ENCODE data around the gene HELZ2.

The HELZ2 gene

DNA sequence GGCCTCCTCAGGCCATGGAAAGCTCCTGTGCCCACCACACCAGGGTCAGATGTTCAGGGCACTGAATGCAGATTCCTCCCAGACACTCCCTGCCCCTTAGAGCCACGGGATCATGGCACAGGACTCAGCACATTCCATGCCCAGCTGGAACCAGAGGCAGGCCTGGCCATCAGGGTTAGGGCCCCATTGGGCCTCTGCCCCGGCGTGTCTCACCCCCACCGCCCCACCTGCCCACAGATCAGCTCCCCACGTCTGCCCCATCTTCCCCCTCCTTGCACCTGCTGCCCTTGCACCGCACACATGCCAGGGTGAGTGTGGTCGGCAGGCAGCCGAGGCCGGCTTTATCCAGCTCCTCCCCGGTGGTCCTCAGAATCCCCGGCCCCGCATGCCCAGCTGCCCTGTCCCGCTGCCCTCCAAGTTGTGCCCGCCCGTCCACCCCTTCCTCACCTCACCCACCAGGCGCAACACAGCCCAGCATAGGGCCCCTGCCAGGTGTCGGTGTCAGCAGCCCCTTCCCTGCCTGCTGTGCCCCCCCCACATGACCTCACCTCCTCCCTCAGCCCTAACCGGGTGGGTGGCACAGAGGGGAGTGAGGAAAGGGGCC, 24.3 kb downstream of the HELZ2 start:
- DNase-seq, result no peak

DNA sequence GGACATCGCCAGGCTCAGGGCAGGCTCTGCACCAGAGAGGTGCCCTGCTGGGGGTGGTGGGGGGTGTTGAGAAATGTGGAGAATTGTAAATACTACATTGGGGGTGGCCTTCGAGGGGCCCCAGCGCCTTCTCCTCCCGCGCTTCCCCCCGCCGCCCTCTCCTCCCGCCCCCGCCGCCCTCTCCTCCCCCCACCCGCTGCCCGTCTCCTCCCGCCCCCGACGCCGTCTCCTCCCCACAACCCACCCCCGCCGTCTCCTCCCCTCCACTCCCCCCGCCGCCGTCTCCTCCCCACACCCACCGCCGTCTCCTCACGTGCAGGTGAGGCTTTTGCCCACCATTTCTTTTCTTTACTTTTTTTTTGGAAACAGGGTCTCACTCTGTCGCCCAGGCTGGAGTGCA, 25.0 kb downstream of the HELZ2 start:
- DNase-seq, result no peak

DNA sequence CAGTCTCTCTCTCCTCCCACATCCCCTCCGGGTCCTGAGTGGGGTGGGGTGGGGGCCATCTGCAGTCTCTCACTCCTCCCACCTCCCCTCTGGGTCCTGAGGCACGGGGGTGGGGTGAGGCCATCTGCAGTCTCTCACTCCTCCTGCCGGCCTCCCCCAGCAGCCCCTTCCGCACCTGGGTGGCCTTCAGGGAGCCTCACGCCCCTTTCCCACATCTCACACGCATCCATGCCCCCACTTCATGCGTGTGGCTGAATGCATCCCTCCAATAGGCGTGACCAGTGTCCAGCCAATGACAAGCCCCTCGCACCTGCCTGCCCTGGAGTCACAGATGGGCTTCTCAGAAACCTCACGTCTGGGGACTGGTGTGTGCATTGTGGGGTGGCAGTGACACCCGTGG, 25.5 kb downstream of the HELZ2 start:
- DNase-seq, result no peak

DNA sequence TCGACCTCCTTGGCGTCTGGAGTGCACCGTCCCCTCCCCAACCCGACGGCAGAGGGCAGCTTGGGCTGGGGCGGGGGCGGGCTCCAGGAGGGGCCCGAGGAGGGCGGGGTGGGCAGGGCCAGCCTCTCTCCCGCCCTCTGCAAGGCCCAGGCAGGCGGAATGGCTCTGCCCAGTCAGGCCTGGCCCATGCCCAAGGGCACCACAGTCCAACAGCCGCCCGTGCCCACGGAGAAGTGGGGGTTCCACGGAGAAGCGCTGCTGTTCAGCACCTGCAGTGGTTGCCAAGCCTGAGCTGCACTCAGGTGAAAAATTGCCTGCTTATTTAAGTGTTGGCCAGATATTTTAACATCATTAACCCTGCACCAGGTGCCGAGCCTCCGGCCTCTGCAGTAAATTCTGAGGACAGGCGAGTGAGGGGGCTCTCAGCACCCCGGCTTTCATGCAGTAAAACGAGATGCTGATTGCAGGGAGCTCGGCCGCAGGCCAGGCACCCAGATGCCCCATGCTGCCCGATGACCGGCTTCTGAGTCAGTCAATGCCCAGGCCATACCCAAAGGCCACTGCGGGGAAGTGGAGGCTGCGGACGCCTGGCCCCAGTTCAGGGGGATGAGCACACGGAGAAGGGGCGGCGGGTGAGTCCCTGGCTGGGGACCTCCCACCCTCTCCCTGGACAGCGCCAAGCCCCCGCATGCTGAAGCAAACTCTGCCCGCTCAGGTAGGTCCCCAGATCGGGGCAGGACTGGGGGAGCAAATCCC, 26.1 kb downstream of the HELZ2 start, which contains the start of gene SRMS:
Gene SRMS, minus strand, starts transcription at position 25 of the 756 bp plus-strand sequence. CDS start 286 bp downstream, outside the sequence.
- no peak for DNase-seq

DNA sequence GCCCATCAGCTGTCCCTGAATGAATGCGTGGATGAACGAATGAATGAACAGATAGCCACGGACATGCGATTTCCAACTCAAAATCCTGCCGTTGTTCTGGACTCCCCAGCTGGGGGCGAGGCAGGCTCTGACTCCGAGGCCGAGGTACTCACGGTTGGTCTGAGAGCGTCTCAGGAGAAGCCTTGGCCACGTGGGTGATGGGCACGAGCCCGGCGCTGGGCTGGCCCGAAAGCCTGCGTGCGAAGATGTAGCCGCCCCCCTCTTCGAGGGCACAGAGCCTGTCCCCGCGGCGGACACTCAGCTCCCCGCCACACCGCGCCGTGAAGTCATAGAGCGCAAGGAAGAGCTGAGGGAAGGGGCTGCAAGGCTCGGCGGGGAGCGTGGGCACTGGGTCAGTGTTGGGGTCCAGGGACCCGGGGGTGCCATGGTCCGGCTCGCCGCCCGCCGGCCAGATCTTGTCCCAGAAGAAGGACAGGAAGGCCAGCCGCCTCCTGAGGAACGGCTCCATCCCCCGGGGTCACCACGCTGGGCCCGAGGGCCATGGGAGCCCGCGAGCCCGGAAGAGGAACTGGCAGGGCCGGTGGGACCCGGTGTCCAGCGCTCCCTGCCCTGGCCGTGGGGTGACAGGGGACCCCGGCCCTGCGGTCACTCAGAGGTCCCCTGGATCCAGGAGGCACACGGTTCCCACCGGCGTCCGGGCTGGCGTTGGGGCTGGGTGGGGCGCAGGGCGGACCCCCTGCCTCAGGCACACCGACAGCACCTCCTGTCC, 26.9 kb downstream of the HELZ2 start:
- DNase-seq, result no peak

DNA sequence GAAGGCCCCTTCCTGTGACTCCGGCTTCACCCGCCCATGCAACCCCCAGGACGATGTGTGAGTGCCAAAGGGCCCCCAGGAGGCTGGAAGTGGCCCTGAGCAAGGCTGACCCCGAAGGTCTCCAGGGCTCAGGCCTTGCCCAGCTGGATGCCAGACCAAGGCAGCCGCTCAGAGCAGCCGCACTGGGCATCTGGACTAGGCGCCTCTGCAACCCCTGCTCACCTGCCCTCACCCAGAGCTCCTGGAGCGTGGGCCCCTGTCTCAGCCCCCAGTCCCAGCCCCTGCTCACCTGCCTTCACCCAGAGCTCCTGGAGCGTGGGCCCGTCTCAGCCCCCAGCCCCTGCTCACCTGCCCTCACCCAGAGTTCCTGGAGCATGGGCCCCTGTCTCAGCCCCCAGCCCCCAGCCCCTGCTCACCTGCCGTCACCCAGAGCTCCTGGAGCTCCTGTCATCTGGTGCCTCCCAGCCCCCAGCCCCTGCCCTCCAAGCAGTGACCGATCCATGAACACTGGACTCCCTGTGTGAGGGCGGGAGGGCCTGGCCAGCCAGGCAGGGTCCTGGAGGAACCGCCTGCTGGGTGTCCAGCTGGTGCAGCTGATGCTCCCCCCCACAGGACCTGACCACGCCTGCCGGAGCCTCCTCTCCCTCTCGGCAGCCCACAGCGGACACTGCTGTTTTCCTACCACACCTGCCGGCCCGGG, 27.6 kb downstream of the HELZ2 start:
- no peak for DNase-seq

DNA sequence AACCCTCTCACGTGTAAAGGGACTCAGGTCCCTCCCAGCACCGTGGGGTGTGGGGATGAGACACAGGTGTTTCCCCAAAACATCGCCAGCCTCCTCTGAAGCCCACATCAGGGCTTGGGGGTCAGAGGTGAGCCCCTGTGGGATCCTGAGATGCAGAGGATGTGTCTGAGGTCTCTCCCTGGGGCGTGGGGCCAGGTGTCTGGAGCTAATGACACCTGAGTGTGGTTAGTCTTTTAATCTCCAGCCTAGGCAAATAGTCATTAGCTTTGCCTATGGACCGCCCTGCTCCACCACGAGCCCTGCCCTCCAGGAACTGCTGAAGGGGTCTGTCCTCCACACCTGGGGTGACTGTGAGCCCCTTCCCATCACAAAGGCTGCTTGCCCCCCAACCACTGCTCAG, 28.2 kb downstream of the HELZ2 start:
- DNase-seq, result no peak

DNA sequence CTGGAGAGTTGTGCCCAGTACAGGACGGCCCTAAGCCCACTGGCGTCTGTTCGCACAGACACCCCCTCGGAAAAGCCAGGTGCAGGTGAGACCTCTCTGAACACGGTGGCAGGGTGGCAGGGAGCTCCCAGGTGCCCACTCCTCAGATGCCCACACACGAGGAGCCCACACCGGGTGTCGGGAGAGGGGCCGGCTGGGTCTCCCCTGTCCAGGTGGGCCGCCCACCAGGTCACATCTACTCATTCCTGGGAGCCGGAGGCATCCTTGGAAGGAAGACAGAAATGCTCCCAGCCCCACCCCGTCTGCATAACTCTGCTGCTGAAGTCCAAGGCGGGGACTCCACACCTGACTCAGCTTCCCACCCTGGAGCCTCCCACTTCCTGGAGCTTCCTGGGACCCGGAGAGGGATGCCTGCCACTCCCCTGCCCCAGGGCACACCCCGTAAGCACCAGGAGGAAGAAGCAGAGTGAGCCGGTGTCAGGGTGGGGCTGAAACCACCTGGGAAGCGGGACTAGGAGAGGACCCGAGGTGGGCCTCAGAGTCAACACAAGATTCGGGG, 29.0 kb downstream of the HELZ2 start:
- no peak for DNase-seq

DNA sequence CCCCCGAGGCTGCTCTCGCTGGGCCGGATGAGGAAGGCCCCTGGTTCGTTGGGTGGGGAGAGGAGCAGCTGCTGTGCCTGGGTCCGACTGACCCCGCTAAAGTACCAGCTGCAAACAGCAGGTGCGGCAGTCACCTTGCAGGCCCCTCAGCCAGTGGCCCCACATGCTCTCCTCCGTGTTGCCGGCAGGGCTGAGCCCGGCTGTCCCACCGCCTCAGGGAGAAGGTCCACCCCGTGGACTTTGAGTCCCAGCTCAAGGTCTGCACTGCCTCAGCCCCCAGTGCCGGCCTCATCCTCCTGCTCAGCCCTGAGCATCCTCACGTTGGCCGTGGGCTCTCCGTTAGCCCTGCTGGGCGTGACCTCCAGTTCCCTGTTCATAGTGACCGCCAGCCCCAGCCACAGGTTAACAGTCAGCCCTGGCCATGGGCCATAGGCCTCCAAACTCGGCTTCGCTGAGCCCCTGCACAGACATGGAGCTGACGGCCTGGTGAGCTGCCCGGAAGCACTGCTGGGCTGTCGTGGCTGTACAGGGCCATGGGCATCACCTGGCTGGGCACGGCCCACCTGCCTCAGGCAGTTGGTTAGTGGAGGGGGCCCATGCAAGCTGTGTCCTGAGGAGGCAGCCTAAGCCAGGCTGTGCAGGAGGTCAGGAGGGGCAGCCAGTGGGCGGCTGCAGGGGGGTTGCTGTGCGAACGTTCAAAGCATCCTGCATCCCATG, 29.6 kb downstream of the HELZ2 start:
- no peak for DNase-seq

DNA sequence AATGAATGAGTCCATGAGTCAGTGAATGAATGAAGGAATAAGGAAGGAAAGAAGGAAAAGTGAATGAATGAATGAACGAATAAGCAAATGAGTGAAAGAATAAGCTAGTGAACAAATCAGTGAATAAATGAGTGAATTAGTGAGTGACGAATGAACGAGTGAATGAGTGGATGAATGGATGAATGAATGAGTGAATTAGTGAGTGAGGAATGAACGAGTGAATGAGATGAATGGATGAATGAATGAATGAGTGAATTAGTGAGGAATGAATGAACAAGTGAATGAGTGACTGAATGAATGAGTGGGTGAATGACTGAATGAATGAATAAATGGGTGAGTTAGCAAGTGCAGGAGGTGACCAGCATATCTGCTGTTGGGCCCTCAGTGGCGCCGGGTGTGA, 30.3 kb downstream of the HELZ2 start:
- DNase-seq, result no peak

DNA sequence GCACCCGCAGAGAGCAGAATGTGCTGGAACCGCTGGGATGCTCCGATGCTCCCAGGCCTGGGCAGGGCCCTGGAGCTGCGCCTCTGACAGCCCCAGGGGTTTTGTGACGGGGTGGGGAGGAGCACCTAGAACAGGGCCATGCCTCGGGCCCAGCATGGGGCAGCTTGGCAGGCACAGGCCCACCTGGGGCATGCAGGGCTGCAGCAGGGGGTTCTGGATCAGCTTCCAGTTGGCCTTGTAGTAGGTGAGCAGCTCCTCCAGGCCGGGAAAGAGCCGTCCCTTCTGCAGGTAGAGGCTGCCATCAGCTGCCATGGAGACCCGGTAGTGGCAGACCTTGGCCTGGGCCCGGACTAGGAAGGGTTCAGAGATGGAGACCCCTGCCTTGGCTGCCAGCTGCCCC, 30.9 kb downstream of the HELZ2 start:
- DNase-seq, result no peak

DNA sequence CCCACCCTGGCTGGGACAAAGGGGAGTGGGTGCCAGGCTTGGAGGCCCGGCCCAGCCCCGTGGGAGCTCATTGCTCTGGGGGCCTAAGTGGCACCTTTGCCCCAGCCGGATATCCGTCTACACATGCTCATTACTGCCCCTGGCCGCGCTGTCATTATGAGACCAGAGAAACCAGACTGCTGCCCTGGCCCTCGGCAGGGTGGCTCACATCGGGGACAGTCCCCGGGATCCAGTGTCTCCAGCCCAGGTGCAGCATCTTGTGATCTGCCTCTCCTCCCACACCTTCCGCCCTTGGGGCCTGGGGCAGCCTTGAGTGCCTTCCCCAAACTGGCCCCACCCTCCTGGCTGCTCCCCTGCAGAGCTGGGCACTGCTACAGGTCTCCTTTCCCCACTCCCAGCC, 31.3 kb downstream of the HELZ2 start:
- peak in 1 of 2 donors; percentile 42 for DNase-seq

DNA sequence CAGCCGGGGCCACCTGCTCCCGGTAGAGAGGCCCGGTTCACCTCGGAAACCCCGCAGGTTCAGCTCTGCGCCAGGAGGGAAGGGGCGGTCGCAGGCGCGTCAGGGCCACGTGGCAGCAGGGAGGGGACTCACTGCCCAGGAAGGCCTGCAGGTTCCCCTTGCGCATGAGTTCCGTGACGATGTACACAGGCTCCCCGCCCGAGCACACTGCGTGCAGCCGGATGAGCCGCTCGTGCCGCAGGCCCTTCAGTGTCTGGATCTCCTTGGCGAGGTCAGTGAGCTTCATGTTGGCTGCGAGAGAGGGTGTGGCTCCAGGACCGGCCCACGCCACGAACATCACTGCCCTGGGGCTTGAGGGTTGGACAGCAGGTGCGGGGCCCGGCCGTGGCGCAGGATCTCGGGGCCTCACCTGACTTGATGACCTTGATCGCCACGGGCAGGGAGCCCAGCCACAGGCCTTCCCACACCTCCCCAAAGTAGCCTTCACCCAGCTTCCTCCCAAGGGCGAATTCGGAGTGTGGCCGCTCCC, 31.9 kb downstream of the HELZ2 start:
- DNase-seq, result no peak

DNA sequence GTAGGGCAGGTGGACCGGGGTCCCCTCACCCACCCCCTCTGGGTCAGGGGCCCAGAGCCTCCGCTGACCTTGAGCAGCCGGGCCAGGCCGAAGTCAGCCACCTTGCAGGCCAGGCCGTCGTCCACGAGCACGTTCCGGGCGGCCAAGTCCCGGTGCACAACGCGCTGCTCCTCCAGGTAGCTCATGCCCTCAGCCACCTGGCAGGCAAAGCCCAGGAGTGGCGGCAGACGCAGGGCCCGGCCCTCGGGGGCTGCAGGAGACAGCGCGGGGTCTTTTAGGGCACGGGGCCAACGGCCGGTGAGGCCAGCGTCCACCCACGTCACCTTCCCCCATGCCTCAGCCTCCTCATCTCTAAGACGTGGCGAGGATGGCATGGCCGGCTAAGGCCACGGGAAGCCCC, 32.7 kb downstream of the HELZ2 start:
- no peak for DNase-seq

DNA sequence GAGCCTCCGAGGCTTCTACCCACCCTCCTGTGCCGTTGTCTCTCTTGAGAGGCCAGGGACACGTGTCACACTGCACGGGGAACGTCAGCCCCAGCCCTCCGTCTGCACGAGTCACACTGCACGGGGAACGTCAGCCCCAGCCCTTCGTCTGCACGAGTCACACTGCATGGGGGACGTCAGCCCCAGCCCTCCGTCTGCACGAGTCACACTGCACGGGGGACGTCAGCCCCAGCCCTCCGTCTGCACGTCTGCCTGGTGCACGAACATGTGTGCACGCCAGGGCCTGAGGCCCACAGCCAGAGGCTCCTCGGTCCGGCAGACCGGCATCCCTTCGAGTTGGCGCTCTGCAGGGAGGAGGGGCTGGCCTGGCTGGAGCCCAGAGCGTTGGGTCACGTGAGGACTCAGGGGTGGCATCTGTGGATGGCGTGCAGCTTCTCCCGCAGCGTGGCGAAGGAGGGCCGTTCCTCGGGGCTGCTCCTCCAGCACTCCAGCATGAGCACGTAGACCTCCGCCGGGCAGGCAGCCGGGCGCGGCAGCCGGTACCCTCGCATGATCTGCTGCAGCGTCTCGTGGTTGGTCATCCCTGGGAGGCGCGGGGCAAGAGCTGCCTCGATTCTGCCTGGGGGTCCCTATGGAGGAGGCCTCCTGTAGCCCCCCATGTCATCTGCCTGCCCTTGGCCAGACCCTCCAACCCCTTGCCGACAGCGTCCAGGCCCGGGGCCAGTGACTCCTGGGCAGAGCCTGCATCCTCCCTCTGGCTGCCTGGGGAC, 33.4 kb downstream of the HELZ2 start:
- DNase-seq, result no peak

DNA sequence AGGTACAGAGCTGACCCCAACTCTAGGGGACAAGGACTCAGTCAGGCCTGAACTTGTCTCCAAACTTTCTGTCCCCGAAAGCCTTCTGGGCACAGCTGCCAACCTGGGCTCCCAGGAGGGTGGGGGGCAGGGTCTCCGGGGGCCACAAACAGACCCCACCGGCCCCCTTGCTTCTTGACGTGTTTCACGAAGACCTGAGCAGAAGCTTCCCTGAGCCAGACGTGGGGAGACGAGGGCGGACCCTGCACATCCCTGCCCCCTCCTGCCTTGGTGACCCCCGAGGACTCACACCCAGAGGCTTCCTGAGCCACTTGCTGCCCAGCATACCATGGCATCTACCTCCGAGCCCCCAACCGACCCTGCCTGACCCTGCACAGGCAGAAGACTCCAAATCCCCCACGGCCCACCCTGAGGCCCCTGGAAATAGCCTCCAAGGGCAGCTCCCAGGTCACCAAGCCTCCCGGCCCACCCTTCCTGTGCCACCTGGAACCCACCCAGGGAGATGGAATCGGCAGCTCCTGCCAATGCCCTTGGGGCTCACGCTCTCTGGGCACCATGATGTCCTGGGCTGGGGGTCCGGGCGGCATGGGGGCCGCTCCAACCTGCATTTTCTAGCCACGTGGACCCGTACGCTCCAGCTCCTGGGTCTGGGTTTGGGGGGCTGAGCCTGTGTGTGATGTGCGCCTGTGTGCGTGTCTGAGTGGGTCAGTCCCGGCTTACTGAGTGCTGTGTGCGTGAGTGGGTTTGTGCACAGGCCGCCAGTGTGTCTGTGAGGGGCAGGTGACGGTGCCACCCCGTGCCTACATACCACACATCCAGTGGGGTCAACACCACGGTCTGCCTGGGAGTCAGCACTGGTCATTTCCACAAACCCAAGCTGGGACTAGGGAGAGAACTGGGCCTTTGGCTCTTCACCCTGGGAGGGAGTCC, 34.3 kb downstream of the HELZ2 start:
- DNase-seq, result no peak

DNA sequence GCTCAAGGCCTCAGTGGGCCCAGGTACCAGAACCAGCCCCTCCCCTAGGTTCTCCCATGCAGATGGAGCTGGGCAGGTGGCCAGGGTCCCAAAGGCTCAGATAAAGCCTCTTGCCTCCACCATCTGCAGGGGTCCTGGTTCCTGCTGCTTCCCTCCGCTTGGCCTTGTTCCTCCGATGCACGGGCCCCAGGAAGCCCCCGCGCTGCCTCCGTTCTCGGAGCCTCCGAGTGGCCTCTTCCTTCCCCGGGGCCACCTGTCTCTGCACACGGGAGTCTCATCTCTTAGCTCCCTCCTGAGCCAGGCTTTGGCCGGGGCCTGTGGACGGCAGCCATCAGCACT, 35.0 kb downstream of the HELZ2 start:
- no peak for DNase-seq

DNA sequence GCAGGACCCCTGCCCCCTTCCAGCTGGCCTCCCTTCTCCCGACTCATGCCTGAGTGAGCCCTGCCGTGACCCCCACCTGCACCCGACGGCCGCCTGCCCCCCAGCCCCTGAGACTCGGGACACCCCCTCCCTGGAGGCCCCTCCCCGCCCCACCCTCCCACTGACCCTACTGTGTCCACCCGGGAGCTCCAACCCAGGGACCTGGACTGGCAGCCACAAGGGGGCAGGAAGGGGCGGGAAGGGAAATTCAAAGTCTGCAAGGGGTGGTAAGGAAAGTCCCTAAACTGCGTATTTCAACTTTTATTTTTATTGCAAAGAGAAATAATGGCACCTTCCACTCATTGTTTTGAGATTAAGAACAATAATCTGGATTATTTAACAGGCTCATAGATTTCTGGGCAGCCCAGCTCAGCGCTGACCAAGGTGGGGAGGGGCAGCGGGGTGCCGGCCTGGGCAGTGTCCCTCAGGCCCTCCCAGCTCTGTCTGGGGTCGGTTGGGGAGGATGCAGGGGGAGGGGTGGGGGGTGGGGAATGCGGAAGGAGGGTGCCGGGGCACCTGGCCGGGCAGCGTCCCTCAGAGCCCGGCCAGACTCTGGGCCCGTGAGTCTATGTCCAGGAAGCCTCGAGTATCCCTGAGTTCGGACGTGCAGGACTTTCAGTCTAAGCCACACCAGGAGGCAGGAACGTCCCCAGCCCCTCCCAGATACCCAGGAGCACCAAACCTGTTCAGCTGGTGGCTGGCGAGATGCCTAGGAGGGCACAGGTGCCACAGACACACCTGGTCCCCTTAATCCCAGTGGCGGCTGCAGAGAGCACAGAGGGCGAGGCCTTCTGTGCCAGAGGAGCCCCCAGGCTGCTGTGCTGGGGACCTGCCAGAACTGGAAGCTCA, 35.6 kb downstream of the HELZ2 start:
- DNase-seq, result peak; percentile 62

Data from CD4-positive, alpha-beta T cell treated with Interleukin-1 beta for 1 hour (primary cell).